Stimulated activated CD8-positive, alpha-beta memory T cell treated with anti-CD3 and anti-CD28 coated beads, Interleukin-2, amount 100 ng/mL, for 1 hour (primary cell): Measurements from ENCODE around the gene RICTOR.
A peak's percentile ranks its signal among the peaks of the same experiment; 100 is the strongest.

Experiments used
- DNase-seq, 2 donors: peaks; one replicate each; pipeline ENCODE4 v3.0.0-alpha.2; 2020; ENCODE audit warnings: low read depth in 2 of 2

The RICTOR gene

GRCh38 chr5:39074017-39074814 is at the start of gene RICTOR:
TSS of gene RICTOR (minus strand) at chr5:39074399. CDS start at chr5:39074377, 22 bp downstream.
- peak; percentile 80 to 85 for DNase-seq

- DNase-seq = no peak
Observed at GRCh38 chr5:39121922-39122321, 47.7 kb upstream of the RICTOR start.

- DNase-seq = no peak
Observed at GRCh38 chr5:39121315-39121714, 47.1 kb upstream of the RICTOR start.

DNA sequence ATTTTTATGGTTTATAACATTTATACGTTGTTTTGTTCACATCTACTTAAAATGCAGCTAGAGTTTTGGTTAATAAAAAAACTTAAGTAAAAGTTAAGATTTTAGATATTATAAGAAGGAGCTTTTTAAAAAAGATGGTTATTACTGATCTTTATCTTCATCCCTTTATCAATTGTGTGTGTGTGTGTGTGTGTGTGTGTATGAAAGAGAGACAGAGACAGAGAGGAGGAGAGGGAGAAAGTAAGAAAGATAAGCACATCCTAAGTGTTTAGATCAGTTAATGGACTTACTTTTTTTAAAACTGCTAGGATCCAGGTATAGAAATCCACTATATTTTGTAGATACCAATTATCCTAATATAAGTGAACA is 45.8 kb upstream of the RICTOR start:
- no peak for DNase-seq

- no peak for DNase-seq
Observed at GRCh38 chr5:39119404-39120051, 45.3 kb upstream of the RICTOR start.

- no peak for DNase-seq
Observed at GRCh38 chr5:39118638-39119037, 44.4 kb upstream of the RICTOR start.

DNA sequence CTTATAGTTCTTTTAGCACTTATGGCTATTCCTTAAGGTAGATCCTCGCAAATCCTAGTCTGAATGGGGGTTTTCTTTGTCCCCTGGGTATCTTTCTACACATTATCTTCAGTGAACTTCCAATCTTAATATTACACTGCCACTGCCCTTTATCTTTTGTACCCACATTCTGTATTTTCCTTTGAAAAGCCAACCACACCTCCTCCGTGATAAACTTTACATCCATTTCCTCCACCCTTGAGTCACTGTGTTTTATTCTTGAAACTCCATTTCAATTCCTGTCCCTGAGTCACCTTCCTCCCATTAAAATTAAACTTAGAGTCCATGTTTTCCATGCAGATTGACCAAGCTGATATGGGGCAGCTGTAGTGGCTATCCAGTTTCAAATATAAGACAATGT is 43.2 kb upstream of the RICTOR start:
- no peak for DNase-seq

DNA sequence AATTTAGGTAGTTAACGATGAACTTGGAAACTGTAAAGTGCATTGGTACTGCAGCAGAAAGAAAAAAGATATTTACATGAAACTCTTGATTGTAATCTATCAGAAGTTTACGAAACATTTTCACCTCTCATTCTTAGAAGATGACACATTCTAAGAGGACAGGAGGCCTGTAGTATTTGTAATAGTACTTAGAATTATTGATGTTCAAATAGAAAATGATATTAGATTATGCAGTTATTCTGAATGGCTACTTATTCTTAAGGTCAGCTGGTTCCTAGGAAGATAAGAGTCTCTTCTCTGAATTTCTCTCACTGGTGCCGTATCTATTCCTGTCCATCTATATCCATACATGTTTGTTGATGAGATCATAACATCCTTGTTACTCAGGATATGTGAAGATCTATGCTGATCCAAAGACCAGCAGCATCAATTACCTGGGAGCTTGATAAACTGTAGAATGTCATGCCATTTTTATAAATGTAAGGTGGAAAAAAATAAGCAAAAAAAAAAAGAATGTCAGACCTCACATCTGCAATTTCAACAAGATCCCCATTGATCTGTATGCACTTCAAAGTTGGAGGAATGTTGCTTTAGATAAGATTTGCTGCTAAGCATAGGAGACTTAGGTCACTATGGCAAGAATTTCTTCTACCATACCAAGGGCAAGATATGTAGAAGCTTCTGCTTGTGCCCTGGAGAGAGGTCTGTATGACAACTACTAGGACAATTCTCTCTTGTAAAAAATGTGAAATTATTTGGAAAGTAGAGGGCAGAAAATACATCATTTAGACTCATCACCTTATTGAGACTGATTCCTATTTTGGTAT is 42.4 kb upstream of the RICTOR start:
- DNase-seq = no peak

DNA sequence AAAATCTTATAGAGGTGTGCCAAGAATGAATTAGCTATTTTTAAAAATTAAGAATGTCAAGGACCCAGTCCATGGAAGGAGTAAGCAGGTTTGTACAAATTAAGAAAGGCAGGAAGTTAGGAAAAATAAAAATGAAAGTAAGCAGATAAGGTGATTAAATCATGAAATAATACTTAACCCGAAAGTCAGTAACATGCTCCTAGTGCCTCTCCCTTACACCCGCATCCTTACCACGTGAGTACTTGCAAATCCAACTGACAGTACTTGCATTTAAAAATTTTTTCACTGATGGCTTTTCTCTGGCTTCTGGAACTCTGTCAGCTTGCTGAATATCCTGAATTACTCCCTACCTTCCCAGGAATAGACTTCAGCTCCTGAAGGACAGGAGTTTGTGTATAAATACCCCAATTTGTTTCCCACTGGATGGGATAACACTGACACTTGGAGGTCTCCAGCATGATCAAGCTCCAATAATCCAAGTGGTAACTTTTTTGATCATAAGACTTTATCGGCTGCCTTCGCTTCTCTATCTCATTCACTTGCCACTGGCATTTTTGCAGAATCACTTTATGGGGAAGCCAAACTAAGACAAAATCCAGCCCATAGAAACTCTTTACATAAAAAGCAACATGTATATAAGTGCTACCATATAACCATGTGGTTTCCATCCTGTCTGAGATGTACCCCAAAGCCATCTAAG is 41.6 kb upstream of the RICTOR start:
- DNase-seq = no peak

GRCh38 chr5:39114155-39114554 is 40.0 kb upstream of the RICTOR start:
- no peak for DNase-seq

DNA sequence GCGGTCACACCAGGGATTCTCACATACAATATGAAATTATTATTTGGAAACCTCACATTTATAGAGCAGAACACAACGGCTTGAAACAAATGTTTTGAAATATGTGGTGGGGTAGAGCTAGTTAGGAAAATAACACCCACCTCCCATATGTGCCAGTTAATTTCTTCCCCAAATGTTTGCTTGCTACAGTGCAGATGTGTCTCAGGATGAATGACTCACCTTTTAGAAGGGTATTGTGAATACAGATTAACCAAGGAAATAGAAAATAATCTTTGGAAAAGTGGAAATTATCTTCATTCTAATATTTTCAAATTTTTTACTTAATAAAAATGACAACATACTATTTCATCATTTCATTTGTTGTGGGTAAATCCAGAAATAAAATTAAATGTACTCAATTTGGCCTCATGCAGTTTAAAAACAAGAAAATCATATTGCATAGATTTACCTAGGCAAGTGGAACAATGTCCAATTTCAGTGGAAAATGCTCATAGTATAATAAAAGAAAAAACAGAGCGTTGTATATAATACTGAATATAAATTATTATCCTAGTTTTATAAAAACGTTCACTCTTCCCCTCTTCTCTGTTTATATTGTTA is 39.3 kb upstream of the RICTOR start:
- no peak for DNase-seq

DNA sequence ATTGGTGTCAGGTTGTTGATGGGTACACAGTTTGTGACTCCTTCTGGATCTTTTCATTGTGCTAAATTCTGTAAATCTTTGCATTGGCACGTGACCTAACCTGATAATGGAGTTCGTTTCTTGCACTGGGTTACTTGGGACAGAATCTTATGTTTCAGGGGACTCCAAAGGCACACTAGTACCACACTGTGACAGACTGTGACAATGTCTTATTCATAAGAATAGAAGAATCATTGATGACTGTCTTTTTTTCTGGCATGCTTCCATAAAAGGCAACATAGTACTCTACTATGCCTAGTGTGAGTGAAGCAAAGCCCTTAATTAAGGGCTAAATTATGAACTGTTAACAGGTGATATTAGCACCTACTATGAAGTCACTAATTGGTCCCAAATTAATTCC is 35.4 kb upstream of the RICTOR start:
- DNase-seq = no peak

- DNase-seq = no peak
Observed at GRCh38 chr5:39108987-39109386, 34.8 kb upstream of the RICTOR start.

- DNase-seq = no peak
Observed at GRCh38 chr5:39107350-39107749, 33.2 kb upstream of the RICTOR start.

DNA sequence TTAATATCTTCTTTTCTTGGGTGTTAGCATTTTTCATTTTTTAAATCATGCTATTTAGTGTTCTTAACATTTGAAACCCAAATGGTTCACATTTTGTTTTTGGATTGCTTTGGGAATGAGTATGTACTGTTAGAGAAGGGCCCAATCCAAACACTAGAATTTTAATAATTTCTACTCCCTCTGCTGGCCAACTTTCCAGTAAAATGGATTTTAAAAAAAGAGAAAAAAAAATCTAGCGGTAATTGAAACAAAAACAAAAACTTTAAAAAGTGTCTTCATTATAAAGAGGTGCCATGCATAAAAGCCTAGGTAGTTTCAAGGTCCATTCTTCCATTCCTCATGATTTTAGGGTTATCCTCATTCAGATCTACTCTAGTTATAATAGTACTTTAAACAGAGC is 32.1 kb upstream of the RICTOR start:
- DNase-seq = no peak

DNA sequence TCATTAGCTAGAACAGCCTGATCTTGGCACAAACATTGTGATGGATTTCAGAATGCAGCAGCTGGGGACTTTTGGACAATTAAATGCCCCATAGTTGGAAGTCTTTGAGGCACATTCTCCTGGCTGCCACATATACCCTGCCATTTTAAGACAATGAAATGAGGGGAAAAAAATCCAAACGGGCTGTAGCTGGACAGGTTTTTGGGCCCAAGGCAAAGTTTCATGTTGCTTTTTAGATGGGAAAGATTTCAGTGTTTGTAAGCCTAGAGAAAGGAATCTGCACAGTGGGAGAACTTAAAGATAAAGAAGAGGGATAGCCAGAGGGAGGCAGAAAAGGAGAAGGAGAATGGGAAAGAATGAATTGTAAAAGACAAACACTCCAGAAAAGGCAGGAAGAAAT is 30.0 kb upstream of the RICTOR start:
- DNase-seq = no peak

- no peak for DNase-seq
Observed at GRCh38 chr5:39102684-39103155, 28.5 kb upstream of the RICTOR start.

- no peak for DNase-seq
Observed at GRCh38 chr5:39100851-39101396, 26.7 kb upstream of the RICTOR start.

GRCh38 chr5:39100301-39100850 is 26.2 kb upstream of the RICTOR start:
- DNase-seq = no peak

DNA sequence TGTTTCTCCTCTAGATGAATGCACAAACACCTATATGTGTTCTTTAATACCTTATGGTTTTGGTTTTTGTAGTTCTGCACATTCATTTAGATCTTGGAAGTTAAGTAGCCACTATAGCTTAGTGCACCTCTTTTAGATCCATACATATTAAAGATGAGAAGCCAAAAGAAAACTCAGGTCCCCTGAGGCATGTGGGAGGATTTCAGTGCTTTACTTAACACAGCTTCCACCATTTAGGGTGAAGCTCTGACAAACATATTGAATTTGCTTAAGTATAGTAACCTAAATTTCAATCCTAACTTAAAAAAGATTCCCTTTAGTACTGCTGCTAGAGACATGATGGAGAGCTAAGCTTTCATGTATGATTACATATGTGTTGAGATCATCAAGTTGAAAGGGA is 25.6 kb upstream of the RICTOR start:
- DNase-seq = no peak

- no peak for DNase-seq
Observed at GRCh38 chr5:39093352-39093751, 19.2 kb upstream of the RICTOR start.
